ENCODE results near the gene PDZRN3.

GRCh38 chr3:73509816-73510215, 114.9 kb downstream of the PDZRN3 start:
- TF ChIP-seq FOXP2 (optimal IDR thresholded peaks at IDR 0.05; ENCODE audit: borderline replicate concordance, extremely low read depth, extremely low read length, insufficient read depth) (no peak), SIN3A (IDR thresholded peaks at IDR 0.05; ENCODE audit: borderline replicate concordance, insufficient read depth, low read length) (no peak), POLR2AphosphoS5 (IDR thresholded peaks at IDR 0.05; ENCODE audit: low read depth, low read length) (no peak), REST (IDR thresholded peaks at IDR 0.05; ENCODE audit: insufficient read depth in 1 of 2, low read depth in 2 of 2, low read length in 2 of 2) (no peak)
